Body of pancreas (tissue), 4 donors: Measurements from ENCODE around the gene RGS13. TPM values are rescaled to one million over a fixed set of nuclear protein-coding genes. Genes with fewer than 3 reads are reported as not detected.

ENCODE experiments used
- ATAC-seq: fragments of 150-250 bp; one replicate; pipeline ENCODE4 v1.9.1; 2016
- DNase-seq, 4 donors: peaks; one replicate each; pipeline ENCODE4 v3.0.0-alpha.2; 2019
- H3K27ac ChIP-seq, 4 donors: fragments of 200-600 bp; sonication (generic); 1 replicate in 3 of 4; 2 replicates in 1 of 4; pipeline versions ENCODE4 v1.5.1 to v1.6.1; 2016 to 2019; ENCODE audit warnings: mild to moderate bottlenecking in 1 of 4, mixed read lengths in 1 of 4, moderate library complexity in 1 of 4
- H3K27me3 ChIP-seq, 2 donors: fragments of 200-600 bp; sonication (generic); one replicate each; pipeline ENCODE4 v1.6.0; 2016; ENCODE audit warnings: mild to moderate bottlenecking in 1 of 2
- H3K36me3 ChIP-seq, 2 donors: fragments of 200-600 bp; sonication (generic); replicated peaks in 1 of 2; 2 replicates each; pipeline ENCODE4 v1.5.1; 2016; ENCODE audit warnings: low read depth in 2 of 2; ENCODE audit not compliant: insufficient read depth in 1 of 2
- H3K4me1 ChIP-seq: fragments of 200-600 bp; sonication (generic); one replicate; pipeline ENCODE4 v1.6.0; 2016
- H3K4me3 ChIP-seq, 2 donors: fragments of 200-600 bp; sonication (generic); 1 replicate in 1 of 2; 2 replicates in 1 of 2; pipeline ENCODE4 v1.5.1; 2016 to 2019
- H3K9me3 ChIP-seq, 3 donors: fragments of 200-600 bp; sonication (generic); 1 replicate in 2 of 3; 2 replicates in 1 of 3; pipeline ENCODE4 v1.5.1; 2016
- CTCF ChIP-seq, 7 experiments: fragments of 450-650 bp in 4 of 7; fragments of 200-600 bp in 3 of 7; sonication (generic) in 3 of 7; IDR thresholded peaks; one replicate each; pipeline ENCODE4 v1.5.1; 2016 to 2019; ENCODE audit warnings: antibody characterized with exemption in 7 of 7
- POLR2A ChIP-seq, 3 donors: fragments of 450-650 bp; IDR thresholded peaks; one replicate each; pipeline ENCODE4 v1.6.1; 2016; ENCODE audit warnings: antibody characterized with exemption in 3 of 3, mild to moderate bottlenecking in 2 of 3
- WGBS, 2 donors: methylation state at CpG; one replicate each; pipeline ENCODE4 v1.1.5; 2017; 5-methylcytosine and 5-hydroxymethylcytosine counted together
- intact Hi-C: fragments of 100-400 bp; cut with DNase I; formaldehyde crosslinking; loops from one replicate; pipeline ENCODE4 v1.15.1; 2023
- total RNA-seq, 2 donors: library from RNA; depleted of rRNA; stranded (reverse); fragments of >200 nt; gene quantifications; one replicate each; pipeline ENCODE4 v1.1.0, GENCODE V29; 2016

Gene RGS13
- total RNA-seq, 2 donors from 2014 or later = 4.9 TPM; not detected in 1

GRCh38 chr1:192592517-192592916 is 43.4 kb upstream of the RGS13 start:
- no peaks in the 10 kb centered on the region for H3K36me3 ChIP-seq
- H3K9me3 ChIP-seq = no peaks in the 10 kb centered on the region
- ATAC-seq = no peak
- H3K4me3 ChIP-seq = no peak overlapping the region
- WGBS, 2 donors = 68 to 76% methylated on average over 4 of the region's 4 CpGs
- intact Hi-C loops = no loop called here
- H3K4me1 ChIP-seq = no peaks in the 10 kb centered on the region
- DNase-seq = no peak
- H3K27me3 ChIP-seq = no peaks in the 10 kb centered on the region
- H3K27ac ChIP-seq = no peak overlapping the region
- TF ChIP-seq POLR2A (IDR thresholded peaks at IDR 0.05) (no peak), CTCF (IDR thresholded peaks at IDR 0.05) (no peak)

DNA sequence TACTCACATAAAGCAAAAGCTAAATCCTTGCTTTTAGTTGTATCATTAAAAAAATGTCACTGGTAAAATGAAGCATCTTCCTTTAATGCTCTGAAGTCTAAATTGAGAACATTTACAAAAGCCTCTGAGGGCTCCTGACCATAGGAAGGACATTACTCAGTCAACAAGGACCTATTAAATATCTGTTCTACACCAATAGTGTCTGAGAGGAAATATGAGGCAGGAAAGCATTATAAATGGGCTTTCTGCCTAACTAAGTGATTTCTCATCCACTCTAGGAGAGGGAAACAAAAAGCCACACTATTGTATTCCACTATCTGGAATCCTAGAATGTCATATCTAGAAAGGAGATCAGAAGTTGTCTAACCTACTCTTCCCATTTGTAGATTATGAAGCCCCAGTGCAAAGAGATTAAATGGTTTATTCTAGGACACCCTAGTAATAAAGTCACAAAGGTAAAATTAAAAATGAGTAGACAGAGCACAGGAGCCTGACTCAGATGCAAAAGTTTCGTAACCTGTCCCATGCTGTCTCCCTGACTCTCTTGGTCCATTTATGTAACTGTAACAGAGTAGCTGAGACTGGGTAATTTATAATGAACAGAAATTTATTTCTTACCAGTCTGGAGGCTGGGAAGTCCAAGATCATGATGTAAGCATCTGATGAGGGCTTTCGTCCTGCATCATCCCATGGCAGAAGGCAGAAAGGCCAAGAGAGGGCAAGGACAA is 42.8 kb upstream of the RGS13 start:
- Histone ChIP-seq H3K4me3 (no peak overlapping the region), H3K27ac (no peak overlapping the region), H3K27me3 (no peaks in the 10 kb centered on the region), H3K36me3 (no peaks in the 10 kb centered on the region), H3K9me3 (no peaks in the 10 kb centered on the region), H3K4me1 (no peaks in the 10 kb centered on the region)
- TF ChIP-seq CTCF (IDR thresholded peaks at IDR 0.05) = no peak
- no peak for TF ChIP-seq POLR2A (IDR thresholded peaks at IDR 0.05)
- ATAC-seq (no peak), DNase-seq (no peak)
- intact Hi-C loops = no loop called here
- WGBS, 2 donors = 86 to 100% methylated on average over 2 of the region's 2 CpGs

- Histone ChIP-seq H3K4me1 (no peaks in the 10 kb centered on the region), H3K9me3 (no peaks in the 10 kb centered on the region), H3K36me3 (no peaks in the 10 kb centered on the region), H3K4me3 (no peak overlapping the region), H3K27ac (no peak overlapping the region), H3K27me3 (no peaks in the 10 kb centered on the region)
- no peak for DNase-seq
- whole genome bisulfite sequencing, 2 donors = 62 to 74% methylated on average over 3 of the region's 3 CpGs
- ATAC-seq = no peak
- TF ChIP-seq CTCF (IDR thresholded peaks at IDR 0.05) = no peak
- TF ChIP-seq POLR2A (IDR thresholded peaks at IDR 0.05) = no peak
- intact Hi-C loops = no loop called here
Measured at GRCh38 chr1:192595299-192595698, 40.6 kb upstream of the RGS13 start.

- Histone ChIP-seq H3K4me3 (no peak overlapping the region), H3K27ac (no peak overlapping the region), H3K4me1 (no peaks in the 10 kb centered on the region), H3K36me3 (no peaks in the 10 kb centered on the region), H3K27me3 (no peaks in the 10 kb centered on the region), H3K9me3 (no peaks in the 10 kb centered on the region)
- TF ChIP-seq CTCF (IDR thresholded peaks at IDR 0.05) (no peak), POLR2A (IDR thresholded peaks at IDR 0.05) (no peak)
- intact Hi-C loops = no loop called here
- DNase-seq (no peak), ATAC-seq (no peak)
- WGBS, 2 donors = 73 to 83% methylated on average over 3 of the region's 3 CpGs
Measured at GRCh38 chr1:192598589-192598988, 37.4 kb upstream of the RGS13 start.

DNA sequence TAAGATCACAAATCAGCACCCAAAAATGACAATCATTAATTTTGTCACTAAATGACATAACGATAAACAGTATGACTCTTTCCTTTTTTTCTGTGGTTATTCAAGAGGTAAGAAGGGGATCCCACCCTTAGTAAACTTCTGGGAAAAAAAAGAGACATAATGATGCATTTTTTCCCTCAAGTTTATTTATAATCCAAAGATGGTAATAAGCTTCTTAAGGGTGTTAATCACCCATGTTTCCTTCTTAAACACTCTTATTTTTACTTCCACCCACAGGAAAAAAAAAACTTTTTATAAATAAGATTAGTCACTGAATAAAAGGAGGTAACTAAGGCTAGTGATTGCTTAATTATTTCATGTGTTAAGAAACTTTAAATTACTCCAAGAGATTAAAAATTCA is 35.7 kb upstream of the RGS13 start:
- no peak for ATAC-seq
- H3K27me3 ChIP-seq = no peaks in the 10 kb centered on the region
- no peak overlapping the region for H3K27ac ChIP-seq
- no peak for DNase-seq
- no peaks in the 10 kb centered on the region for H3K9me3 ChIP-seq
- H3K36me3 ChIP-seq = no peaks in the 10 kb centered on the region
- intact Hi-C loops = loop anchor here (10.0 kb wide), 1 partner anchor 125 kb away; no protein-coding TSS in a partner anchor
- TF ChIP-seq CTCF (IDR thresholded peaks at IDR 0.05) = no peak
- TF ChIP-seq POLR2A (IDR thresholded peaks at IDR 0.05) = no peak
- no peaks in the 10 kb centered on the region for H3K4me1 ChIP-seq
- WGBS, 2 donors = 76 to 77% methylated on average over 1 of the region's 1 CpG
- H3K4me3 ChIP-seq = no peak overlapping the region
